ENCODE data around the gene WBP1L.
A peak's percentile ranks its signal among the peaks of the same experiment; 100 is the strongest.
"Not testable (repeated sequence)": the region's sequence is repeated elsewhere in the genome, so short reads cannot be mapped to it uniquely, and the experiment has no call there.

The WBP1L gene

DNA sequence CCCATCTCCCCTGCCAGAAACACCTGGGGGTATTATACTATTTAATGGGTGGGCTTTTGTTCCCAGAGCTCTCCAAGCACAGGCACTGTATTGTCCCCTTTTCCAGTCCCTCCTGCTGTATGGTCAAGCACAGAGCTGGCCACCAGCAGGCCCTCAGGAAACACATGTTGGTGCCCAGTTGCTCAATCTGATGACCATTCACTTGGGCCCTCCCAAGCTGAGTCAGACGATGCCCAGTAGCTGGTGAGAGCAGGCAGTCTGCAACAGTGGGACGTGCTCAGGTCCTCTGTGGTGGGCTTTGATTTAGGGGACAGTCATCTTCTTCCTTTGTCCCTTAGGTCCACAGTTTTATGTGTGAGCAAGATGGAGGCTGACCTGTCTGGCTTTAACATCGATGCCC, 17.5 kb upstream of the WBP1L start:
- DNase-seq = no peak

DNA sequence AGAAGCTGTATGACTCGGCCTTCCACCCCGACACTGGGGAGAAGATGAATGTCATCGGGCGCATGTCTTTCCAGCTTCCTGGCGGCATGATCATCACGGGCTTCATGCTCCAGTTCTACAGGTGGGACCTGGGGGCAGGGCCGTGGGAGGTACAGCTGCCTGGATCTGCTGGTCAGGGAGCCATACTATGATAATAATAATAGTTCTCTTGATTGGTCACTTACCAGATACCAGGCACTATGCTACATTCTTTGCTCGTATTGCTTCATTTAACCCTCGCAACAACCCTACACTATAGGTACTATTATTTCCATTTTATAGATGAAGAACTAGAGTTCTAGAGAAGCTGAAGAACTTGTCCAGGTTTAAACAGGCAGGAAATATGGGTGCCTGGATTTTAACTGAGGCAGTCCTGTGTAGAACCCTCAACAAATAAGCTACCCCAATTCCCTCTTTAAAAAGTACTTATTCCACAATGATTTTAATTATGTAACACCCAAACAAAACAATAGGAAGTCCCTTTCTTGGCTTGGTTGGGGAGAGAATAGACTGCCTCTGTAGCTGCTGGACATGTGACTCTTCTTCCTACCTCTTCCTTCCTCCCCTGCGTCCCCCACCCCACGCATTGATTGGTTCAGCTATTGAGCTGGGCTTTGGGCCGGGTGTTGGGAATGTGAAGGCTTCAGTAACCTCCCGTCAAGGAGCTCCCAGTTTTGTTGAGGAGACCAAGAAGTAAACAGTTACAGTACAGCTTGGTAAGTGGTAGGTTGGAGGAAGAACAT, 16.5 kb upstream of the WBP1L start:
- no peak for DNase-seq

GRCh38 chr10:102729029-102730026, 14.4 kb upstream of the WBP1L start:
- DNase-seq = peak; percentile 7

GRCh38 chr10:102731222-102731800, 12.4 kb upstream of the WBP1L start:
- no peak for DNase-seq

GRCh38 chr10:102732661-102733060, 11.1 kb upstream of the WBP1L start:
- DNase-seq = no peak

GRCh38 chr10:102735065-102735562, 8.6 kb upstream of the WBP1L start:
- no peak for DNase-seq

GRCh38 chr10:102738692-102739121, 5.0 kb upstream of the WBP1L start:
- no peak for DNase-seq

DNA sequence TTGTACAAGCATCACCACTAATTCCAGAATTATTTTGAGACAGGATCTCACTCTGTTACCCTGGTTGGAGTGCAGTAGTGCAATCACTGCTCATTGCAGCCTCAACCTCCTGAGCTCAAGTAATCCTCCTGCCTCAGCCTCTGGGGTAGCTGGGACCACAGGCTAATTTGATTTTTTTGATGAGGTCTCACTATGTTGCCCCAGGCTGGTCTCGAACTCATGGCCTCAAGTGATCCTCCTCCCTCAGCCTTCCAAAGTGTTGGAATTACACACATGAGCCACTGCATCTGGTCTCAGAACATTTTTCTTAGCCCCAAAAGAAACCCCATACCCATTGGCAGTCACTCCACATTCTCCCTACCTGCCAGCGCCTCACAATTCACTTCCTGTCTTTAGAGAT, 3.5 kb upstream of the WBP1L start:
- DNase-seq = no peak

DNA sequence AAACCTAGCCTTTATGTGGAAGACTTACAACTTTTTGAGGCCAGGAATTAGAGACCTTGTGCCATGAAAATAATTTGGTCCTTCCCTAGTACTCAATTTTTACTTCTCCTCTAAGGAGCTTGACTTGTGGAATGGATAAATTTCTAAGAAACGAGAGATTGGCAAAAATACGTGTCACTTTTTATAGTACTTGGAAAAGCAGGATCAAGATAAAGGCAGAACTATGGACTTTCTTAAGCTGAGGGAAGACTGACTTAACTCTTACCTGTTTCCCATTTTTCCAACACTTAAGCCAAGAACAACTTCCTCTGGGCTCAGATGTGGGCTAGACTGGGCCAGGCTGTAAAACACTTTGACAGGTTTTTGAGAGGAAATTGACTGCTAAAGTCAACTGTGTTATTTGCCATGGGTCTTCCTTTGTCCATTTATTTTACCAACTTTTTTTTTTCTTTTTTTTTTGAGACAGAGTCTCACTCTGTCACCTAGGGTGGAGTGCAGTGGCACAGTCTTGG, 2.0 kb upstream of the WBP1L start:
- DNase-seq = no peak

DNA sequence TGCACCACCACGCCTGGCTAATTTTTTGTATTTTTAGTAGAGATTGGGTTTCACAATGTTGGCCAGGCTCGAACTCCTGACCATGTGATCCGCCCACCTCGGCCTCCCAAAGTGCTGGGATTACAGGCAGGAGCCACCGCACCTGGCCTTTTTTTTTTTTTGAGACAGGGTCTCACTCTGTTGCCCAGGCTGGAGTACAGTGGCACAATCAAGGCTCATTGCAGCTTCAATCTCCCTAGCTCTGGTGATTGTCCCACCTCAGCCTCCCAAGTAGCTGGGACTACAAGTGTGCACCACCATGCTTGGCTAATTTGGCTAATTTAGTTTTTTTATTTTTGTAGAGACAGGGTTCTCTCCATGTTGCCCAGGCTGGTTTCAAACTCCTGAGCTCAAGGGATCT, 1.4 kb upstream of the WBP1L start:
- DNase-seq = not testable (repeated sequence)

DNA sequence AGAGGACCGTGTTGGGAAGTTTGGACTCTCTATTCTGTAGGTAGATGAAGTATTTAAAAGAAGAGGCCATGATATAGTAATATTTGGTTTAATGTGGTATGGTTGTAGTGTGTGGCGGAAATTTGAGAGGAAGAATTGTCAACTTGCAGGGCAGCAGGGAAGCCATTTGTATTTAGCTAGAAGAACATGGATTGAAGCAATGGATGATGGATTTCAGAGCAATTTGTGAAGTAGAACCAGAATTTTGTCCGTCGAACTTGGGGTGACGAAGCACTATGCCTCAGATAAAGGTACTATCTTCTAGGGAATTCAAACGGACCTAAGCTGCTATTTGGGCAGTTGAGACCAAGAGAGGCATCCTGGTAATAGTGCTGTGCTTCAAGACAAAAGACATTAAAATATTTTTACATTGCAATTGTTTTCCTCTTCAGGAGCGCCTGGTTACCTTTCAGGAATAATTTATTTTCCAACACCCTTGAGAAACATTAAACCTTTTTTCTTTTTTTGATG, 615 bp upstream of the WBP1L start:
- DNase-seq = no peak

DNA sequence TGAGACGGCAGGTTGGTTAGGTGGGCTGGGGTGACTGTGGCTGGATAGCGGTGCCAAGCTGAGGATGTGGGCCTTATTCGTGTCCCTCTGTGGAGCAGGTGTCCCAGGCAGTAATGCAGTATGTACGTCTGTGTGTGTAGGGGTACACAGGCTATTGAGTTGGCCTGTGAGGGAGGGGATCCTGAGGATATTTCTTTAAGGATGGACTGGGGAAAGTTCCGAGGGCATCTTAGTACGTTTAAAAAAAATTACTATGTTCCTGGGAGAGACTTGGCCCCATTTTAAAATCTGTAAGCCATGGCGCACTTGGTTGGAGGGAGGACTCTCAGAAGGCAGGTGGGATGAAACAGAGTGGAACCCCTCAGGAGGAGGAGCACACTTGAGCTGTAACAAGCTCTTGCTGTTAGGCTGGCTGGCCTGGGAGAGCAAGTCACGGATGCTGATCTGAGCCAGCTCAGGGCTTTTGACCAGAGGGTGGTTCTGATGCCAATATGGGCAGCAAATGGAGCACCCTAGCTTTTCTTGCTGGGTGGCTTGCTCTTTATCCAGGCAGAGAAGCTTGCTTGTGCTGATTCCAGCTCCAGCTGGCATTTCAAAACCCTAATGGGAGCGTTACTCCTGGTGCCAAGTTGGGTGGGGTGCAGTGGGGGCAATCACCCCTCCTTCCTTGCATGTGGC, 765 bp downstream of the WBP1L start:
- no peak for DNase-seq

- DNase-seq = no peak
Measured at GRCh38 chr10:102745157-102745556, 1.4 kb downstream of the WBP1L start.

GRCh38 chr10:102752266-102752930, 8.7 kb downstream of the WBP1L start:
- no peak for DNase-seq

- no peak for DNase-seq
Measured at GRCh38 chr10:102752934-102753664, 9.4 kb downstream of the WBP1L start.

DNA sequence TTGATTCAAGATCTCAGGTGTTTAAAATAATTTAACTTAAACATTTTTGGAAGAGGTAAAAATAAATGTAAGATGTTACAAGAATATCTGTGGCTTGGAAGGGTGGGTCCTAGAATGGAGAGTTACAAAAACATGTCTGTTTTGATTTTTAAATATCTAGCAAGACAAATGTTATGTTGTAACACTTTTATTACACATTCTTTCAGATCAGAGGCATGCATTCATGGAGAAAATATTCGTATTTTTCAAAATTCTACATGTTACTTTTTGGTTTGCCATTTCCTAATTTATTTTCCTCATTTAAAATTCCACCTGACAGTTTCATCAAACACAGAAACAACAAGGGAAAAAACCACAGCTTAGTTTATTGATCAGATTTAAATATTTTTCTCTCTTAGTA, 10.0 kb downstream of the WBP1L start:
- DNase-seq = no peak

- DNase-seq = no peak
Measured at GRCh38 chr10:102757323-102757722, 13.6 kb downstream of the WBP1L start.

DNA sequence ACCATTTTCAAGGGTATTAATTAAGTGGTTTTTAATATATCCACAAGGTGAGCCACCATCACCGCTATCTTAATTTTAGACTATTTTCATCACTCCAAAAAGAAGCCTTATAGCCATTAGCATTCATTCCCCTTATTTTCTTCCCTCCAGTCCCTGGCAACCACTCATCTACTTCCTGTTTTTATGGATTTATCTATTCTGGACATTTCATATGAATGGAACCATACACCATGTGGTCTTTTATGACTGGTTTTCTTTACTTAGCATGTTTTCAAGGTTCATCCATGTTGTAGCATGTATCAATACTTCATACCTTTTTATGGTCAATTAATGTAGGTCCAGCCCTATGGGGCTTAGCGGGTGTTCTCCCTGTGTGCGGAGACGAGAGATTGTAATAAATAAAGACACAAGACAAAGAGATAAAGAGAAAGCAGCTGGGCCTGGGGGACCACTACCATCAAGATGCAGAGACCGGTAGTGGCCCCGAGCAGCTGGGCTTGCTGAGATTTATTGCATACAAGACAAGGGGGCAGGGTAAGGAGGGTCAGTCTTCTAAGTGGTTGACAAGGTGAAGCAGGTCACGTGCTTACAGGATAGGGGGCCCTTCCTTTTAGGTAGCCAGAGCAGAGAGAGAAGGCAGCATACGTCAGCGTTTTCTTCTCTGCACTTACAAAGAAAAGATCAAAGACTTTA, 14.6 kb downstream of the WBP1L start:
- DNase-seq = no peak

- DNase-seq = not testable (repeated sequence)
Measured at GRCh38 chr10:102758933-102759262, 15.2 kb downstream of the WBP1L start.

DNA sequence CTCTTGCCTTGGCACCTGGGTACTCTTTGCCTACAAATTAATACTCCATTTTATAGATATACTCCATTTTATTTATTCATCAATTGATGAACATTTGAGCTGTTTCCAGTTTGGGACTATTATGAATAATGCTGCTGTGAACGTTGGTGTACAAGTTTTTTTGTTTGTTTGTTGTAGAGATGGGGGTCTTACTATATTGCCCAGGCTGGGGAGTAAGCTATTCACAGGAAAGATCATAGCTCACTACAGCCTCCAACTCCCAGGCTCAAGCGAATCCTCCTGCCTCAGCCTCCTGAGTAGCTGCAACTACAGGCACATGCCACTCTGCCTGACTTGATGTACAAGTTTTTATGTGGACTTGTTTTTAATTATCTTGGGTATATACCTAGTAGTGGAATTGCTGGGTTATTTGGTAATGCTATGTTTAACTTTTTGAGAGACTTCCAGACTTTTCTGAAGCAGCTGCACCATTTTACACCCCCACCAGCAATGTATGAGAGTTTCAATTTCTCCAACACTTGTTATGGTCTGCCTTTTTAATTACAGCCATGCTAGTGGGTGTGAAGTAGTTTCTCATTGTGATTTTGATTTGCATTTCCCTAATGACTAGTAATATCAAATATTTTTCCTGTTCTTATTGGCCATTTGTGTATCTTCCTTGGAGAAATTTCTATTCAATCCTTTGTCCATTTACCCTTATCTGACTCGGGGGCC, 15.9 kb downstream of the WBP1L start:
- DNase-seq = no peak
